Effector memory CD4-positive, alpha-beta T cell (primary cell): Measurements from ENCODE around the gene MIR17HG.

Experiments
- DNase-seq, 3 donors: peaks; one replicate each; pipeline ENCODE4 v3.0.0-alpha.2; 2020
- H3K27ac ChIP-seq: 2 replicates; pipeline ENCODE4 v1.7.0; 2013; ENCODE audit warnings: mild to moderate bottlenecking, low read length, moderate library complexity; ENCODE audit not compliant: insufficient read depth, poor library complexity, severe bottlenecking
- H3K27me3 ChIP-seq: replicated peaks from 2 replicates; pipeline ENCODE4 v1.7.0; 2013; ENCODE audit warnings: mild to moderate bottlenecking, low read length; ENCODE audit not compliant: insufficient read depth, control insufficient read depth, poor library complexity, severe bottlenecking
- H3K36me3 ChIP-seq: 2 replicates; pipeline ENCODE4 v1.7.0; 2013; ENCODE audit warnings: mild to moderate bottlenecking, low read length, moderate library complexity; ENCODE audit not compliant: control insufficient read depth, insufficient read depth
- H3K4me1 ChIP-seq: 2 replicates; pipeline ENCODE4 v1.7.0; 2013; ENCODE audit warnings: low read length, mild to moderate bottlenecking; ENCODE audit not compliant: control insufficient read depth, insufficient read depth, poor library complexity, severe bottlenecking
- H3K4me3 ChIP-seq: 2 replicates; pipeline ENCODE4 v1.7.0; 2013; ENCODE audit warnings: low read length, low read depth, mild to moderate bottlenecking; ENCODE audit not compliant: insufficient read depth, poor library complexity, severe bottlenecking
- H3K9me3 ChIP-seq: 2 replicates; pipeline ENCODE4 v1.7.0; 2013; ENCODE audit warnings: mild to moderate bottlenecking, low read length, moderate library complexity; ENCODE audit not compliant: control insufficient read depth
- total RNA-seq, 3 donors: gene quantifications; one replicate each; lab custom pipeline; 2026; lab: John Stamatoyannopoulos, UW

Gene MIR17HG
- 18.2 to 38.9 (median 22.5) reads per million in 3 donors for total RNA-seq

DNA sequence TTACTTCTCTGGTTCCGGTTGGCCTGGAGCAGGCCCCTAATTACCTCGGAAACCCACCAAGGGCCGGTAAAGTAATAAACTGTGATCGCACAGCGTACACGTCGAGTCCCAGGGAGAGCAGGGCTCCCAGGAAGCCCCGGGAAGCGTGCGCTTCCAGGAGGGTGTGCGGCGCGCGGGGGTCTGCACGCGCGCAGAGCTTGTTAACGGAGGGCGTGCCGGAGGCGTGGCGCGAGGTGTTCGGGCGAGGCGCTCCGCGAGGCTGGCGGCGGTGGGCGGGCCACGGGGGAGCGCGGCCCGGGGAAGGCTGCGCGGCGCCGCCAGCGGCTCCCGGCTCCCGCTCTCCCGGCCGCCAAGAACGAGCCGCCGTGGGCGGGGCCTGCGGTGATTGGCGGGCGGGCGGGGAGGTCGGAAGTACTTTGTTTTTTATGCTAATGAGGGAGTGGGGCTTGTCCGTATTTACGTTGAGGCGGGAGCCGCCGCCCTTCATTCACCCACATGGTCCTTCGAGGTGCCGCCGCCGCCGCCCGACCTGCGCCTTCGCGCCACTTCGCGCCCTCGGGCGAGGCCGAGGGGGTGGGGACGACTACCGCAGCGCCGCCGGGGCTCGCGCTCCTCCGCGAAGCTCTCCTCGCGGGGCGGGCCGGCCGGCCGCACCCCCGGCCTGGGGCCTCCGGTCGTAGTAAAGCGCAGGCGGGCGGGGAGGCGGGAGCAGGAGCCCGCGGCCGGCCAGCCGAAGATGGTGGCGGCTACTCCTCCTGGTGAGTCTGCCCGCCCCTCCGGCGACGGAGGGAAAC lies at the start of gene MIR17HG:
Gene MIR17HG, plus strand, starts transcription at position 486 of the 794 bp plus-strand sequence.
- no peaks in the 10 kb centered on the region for H3K27me3 ChIP-seq
- H3K4me1 ChIP-seq: peaks cover 6% of the 10 kb centered on the region
- peaks cover 8% of the 10 kb centered on the region for H3K36me3 ChIP-seq
- DNase-seq: peak; percentile 80 to 81 (median 81)
- H3K27ac ChIP-seq: peak within 1 kb of the TSS; percentile 69
- peak within 1 kb of the TSS; percentile 63 for H3K4me3 ChIP-seq
- no peaks in the 10 kb centered on the region for H3K9me3 ChIP-seq

- no peaks in the 10 kb centered on the region for H3K4me1 ChIP-seq
- H3K4me3 ChIP-seq: no peak overlapping the region
- H3K27ac ChIP-seq: no peak overlapping the region
- no peaks in the 10 kb centered on the region for H3K9me3 ChIP-seq
- DNase-seq: no peak
- H3K27me3 ChIP-seq: no peaks in the 10 kb centered on the region
- H3K36me3 ChIP-seq: no peaks in the 10 kb centered on the region
Observed at GRCh38 chr13:91298060-91298459, 49.4 kb upstream of the MIR17HG start.

- Histone ChIP-seq H3K4me1 (no peaks in the 10 kb centered on the region), H3K27me3 (no peaks in the 10 kb centered on the region), H3K9me3 (no peaks in the 10 kb centered on the region), H3K36me3 (no peaks in the 10 kb centered on the region), H3K4me3 (no peak overlapping the region), H3K27ac (no peak overlapping the region)
- DNase-seq: no peak
Observed at GRCh38 chr13:91302111-91302510, 45.4 kb upstream of the MIR17HG start.

GRCh38 chr13:91303031-91303430 lies 44.5 kb upstream of the MIR17HG start:
- no peaks in the 10 kb centered on the region for H3K4me1 ChIP-seq
- no peaks in the 10 kb centered on the region for H3K36me3 ChIP-seq
- H3K27ac ChIP-seq: no peak overlapping the region
- no peaks in the 10 kb centered on the region for H3K9me3 ChIP-seq
- no peaks in the 10 kb centered on the region for H3K27me3 ChIP-seq
- H3K4me3 ChIP-seq: no peak overlapping the region
- no peak for DNase-seq

DNA sequence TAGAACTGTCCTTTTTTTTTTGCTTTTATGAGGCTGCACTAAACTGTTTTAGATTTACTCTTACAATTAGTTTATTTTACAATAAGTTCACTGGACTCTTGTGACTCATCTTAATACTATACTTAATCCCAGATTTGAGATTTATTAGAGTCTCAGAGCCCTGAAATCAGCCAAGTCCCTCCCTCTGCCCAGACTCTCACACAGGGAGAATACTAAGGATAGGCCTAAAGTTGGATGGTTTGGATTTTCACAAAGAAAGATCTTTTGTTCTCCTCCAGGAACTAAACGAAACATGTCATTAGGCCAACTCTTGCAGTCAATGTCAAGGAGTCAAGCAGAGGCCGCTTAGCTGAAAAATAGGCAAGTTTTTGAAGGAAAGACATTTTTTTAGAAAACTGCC lies 42.7 kb upstream of the MIR17HG start:
- no peak overlapping the region for H3K4me3 ChIP-seq
- H3K36me3 ChIP-seq: no peaks in the 10 kb centered on the region
- no peaks in the 10 kb centered on the region for H3K27me3 ChIP-seq
- no peak for DNase-seq
- H3K4me1 ChIP-seq: no peaks in the 10 kb centered on the region
- no peak overlapping the region for H3K27ac ChIP-seq
- H3K9me3 ChIP-seq: no peaks in the 10 kb centered on the region

DNA sequence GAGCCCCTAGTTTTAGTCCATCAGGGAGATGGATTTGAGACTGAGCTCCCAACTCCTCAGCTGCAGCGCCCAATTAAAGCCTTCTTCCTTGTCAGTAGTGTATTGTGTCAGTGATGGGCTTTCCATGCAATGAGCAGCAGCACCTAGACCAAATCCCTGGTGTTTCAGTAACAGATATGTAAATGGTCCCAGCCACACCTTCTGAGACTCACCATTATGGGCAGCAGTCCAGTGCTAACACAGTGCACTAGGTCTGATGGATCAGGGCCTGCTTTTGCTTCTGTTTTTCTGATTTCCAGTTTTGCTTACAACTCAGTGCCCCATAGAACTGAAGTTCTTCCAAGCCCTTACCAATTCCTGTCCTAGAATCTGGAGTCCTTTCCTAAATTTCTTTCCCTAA lies 41.8 kb upstream of the MIR17HG start:
- no peak overlapping the region for H3K4me3 ChIP-seq
- no peak overlapping the region for H3K27ac ChIP-seq
- no peaks in the 10 kb centered on the region for H3K27me3 ChIP-seq
- no peaks in the 10 kb centered on the region for H3K36me3 ChIP-seq
- no peaks in the 10 kb centered on the region for H3K4me1 ChIP-seq
- DNase-seq: no peak
- H3K9me3 ChIP-seq: no peaks in the 10 kb centered on the region

- H3K4me3 ChIP-seq: no peak overlapping the region
- H3K27ac ChIP-seq: no peak overlapping the region
- no peaks in the 10 kb centered on the region for H3K4me1 ChIP-seq
- DNase-seq: no peak
- no peaks in the 10 kb centered on the region for H3K36me3 ChIP-seq
- H3K9me3 ChIP-seq: no peaks in the 10 kb centered on the region
- H3K27me3 ChIP-seq: no peaks in the 10 kb centered on the region
Observed at GRCh38 chr13:91307887-91308286, 39.6 kb upstream of the MIR17HG start.

DNA sequence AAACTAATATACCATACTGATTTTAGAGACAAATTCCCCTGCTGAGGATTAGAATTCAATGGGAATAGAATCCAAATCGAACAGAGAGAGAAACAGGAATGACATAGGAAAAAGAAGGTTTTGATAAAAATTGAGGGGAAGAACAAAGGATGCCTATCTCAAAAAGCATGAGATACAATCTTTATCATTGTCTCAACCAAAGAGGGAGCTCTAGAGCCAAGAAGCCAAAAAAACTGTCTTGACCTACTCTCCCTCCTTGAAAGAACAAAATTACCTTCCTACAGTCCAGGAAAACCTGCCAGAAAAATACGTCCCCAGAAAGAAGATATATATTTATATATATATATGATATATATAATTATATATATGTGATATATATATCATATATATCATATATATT lies 39.2 kb upstream of the MIR17HG start:
- H3K27me3 ChIP-seq: no peaks in the 10 kb centered on the region
- H3K27ac ChIP-seq: no peak overlapping the region
- no peaks in the 10 kb centered on the region for H3K4me1 ChIP-seq
- no peak overlapping the region for H3K4me3 ChIP-seq
- no peak for DNase-seq
- no peaks in the 10 kb centered on the region for H3K36me3 ChIP-seq
- no peaks in the 10 kb centered on the region for H3K9me3 ChIP-seq

GRCh38 chr13:91311491-91311890 lies 36.0 kb upstream of the MIR17HG start:
- DNase-seq: no peak
- Histone ChIP-seq H3K27me3 (peaks cover 3% of the 10 kb centered on the region), H3K9me3 (no peaks in the 10 kb centered on the region), H3K4me1 (no peaks in the 10 kb centered on the region), H3K4me3 (no peak overlapping the region), H3K27ac (no peak overlapping the region), H3K36me3 (no peaks in the 10 kb centered on the region)

DNA sequence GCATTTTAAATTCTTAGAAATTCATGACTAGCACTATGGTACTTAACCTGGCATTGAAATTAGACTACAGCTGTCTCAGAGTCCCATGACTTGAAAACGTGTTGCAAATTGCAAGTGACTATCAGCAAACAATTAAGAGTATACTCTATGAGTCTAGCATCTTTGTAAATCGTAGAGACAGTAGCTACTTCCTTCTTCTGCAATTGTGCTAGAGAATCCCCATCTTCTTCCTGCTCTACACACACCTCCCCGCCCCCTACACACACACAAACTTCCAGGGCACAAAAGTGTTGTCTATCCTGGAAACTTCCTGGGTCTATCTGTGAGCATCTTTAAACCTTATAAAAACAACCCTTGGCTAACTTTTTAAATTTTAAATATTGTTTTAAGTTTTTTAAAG lies 35.2 kb upstream of the MIR17HG start:
- DNase-seq: no peak
- no peaks in the 10 kb centered on the region for H3K36me3 ChIP-seq
- peaks cover 3% of the 10 kb centered on the region for H3K27me3 ChIP-seq
- no peaks in the 10 kb centered on the region for H3K9me3 ChIP-seq
- no peak overlapping the region for H3K27ac ChIP-seq
- no peaks in the 10 kb centered on the region for H3K4me1 ChIP-seq
- no peak overlapping the region for H3K4me3 ChIP-seq
